ENCODE results near the gene MON1A.
A peak's percentile ranks its signal among the peaks of the same experiment; 100 is the strongest.
"Not testable (repeated sequence)": the region's sequence is repeated elsewhere in the genome, so short reads cannot be mapped to it uniquely, and the experiment has no call there.

Gene MON1A

GRCh38 chr3:49929291-49930167 lies at the start of gene MON1A:
MON1A (minus strand) TSS chr3:49929811; CDS start chr3:49913346, 16,465 bp downstream.
- peak; percentile 70 to 74 for DNase-seq (ENCODE audit: low read depth in 2 of 2)

GRCh38 chr3:49976942-49977341 lies 47.3 kb upstream of the MON1A start:
- no peak for DNase-seq (ENCODE audit: low read depth in 2 of 2)

GRCh38 chr3:49972656-49973055 lies 43.0 kb upstream of the MON1A start:
- DNase-seq (ENCODE audit: low read depth in 2 of 2) = no peak

GRCh38 chr3:49968346-49968745 lies 38.7 kb upstream of the MON1A start:
- DNase-seq (ENCODE audit: low read depth in 2 of 2) = no peak

- DNase-seq (ENCODE audit: low read depth in 2 of 2) = no peak
Measured at GRCh38 chr3:49967291-49967690, 37.7 kb upstream of the MON1A start.

- no peak for DNase-seq (ENCODE audit: low read depth in 2 of 2)
Measured at GRCh38 chr3:49966233-49966942, 36.8 kb upstream of the MON1A start.

- no peak for DNase-seq (ENCODE audit: low read depth in 2 of 2)
Measured at GRCh38 chr3:49955636-49956035, 26.0 kb upstream of the MON1A start.

GRCh38 chr3:49952924-49953323 lies 23.3 kb upstream of the MON1A start:
- DNase-seq (ENCODE audit: low read depth in 2 of 2) = no peak

- no peak for DNase-seq (ENCODE audit: low read depth in 2 of 2)
Measured at GRCh38 chr3:49942651-49943050, 13.0 kb upstream of the MON1A start.

- no peak for DNase-seq (ENCODE audit: low read depth in 2 of 2)
Measured at GRCh38 chr3:49940667-49941249, 11.1 kb upstream of the MON1A start.

- DNase-seq (ENCODE audit: low read depth in 2 of 2) = peak; percentile 76 to 88
Measured at GRCh38 chr3:49939858-49940666, 10.5 kb upstream of the MON1A start, which contains the start of gene RBM6. RBM6 (plus strand) TSS chr3:49940150; CDS start chr3:49962642, 22,492 bp downstream.

GRCh38 chr3:49937090-49937489 lies 7.5 kb upstream of the MON1A start:
- no peak for DNase-seq (ENCODE audit: low read depth in 2 of 2)

GRCh38 chr3:49932281-49932680 lies 2.7 kb upstream of the MON1A start:
- DNase-seq (ENCODE audit: low read depth in 2 of 2) = not testable (repeated sequence)

- DNase-seq (ENCODE audit: low read depth in 2 of 2) = no peak
Measured at GRCh38 chr3:49930922-49931321, 1.3 kb upstream of the MON1A start.

GRCh38 chr3:49930168-49930690 lies 618 bp upstream of the MON1A start:
- no peak for DNase-seq (ENCODE audit: low read depth in 2 of 2)

GRCh38 chr3:49928481-49929017 lies 1.1 kb downstream of the MON1A start:
- no peak for DNase-seq (ENCODE audit: low read depth in 2 of 2)

- DNase-seq (ENCODE audit: low read depth in 2 of 2) = no peak
Measured at GRCh38 chr3:49927798-49928197, 1.8 kb downstream of the MON1A start.

- DNase-seq (ENCODE audit: low read depth in 2 of 2) = no peak
Measured at GRCh38 chr3:49926117-49926728, 3.4 kb downstream of the MON1A start.

- DNase-seq (ENCODE audit: low read depth in 2 of 2) = no peak
Measured at GRCh38 chr3:49925485-49925884, 4.1 kb downstream of the MON1A start.

GRCh38 chr3:49924683-49925082 lies 4.9 kb downstream of the MON1A start:
- DNase-seq (ENCODE audit: low read depth in 2 of 2) = no peak

Measured in stimulated activated CD8-positive, alpha-beta memory T cell treated with anti-CD3 and anti-CD28 coated beads, Interleukin-2, amount 100 ng/mL, for 1 hour (primary cell).